Renal cortex interstitium (tissue), 11 donors: ENCODE measurements around the gene RNF186. TPM values are rescaled to one million over a fixed set of nuclear protein-coding genes. Genes with fewer than 3 reads are reported as not detected.
"Not testable (repeated sequence)": the region's sequence is repeated elsewhere in the genome, so short reads cannot be mapped to it uniquely, and the experiment has no call there.

Source experiments
- DNase-seq, 11 donors: peaks; one replicate each; pipeline ENCODE4 v3.0.0-alpha.2; 2013; ENCODE audit warnings: low read depth in 9 of 11, low spot score in 4 of 11; ENCODE audit errors: extremely low read depth in 1 of 11
- polyA plus RNA-seq, 3 donors: library from polyadenylated mRNA; unstranded; fragments of 120-200 nt; gene quantifications; one replicate each; pipeline ENCODE4 v1.2.1, GENCODE V29; 2013; ENCODE audit not compliant: insufficient read length in 3 of 3

Gene RNF186
- polyA plus RNA-seq, 3 donors: 0.27 to 0.32 TPM; not detected in 1

DNA sequence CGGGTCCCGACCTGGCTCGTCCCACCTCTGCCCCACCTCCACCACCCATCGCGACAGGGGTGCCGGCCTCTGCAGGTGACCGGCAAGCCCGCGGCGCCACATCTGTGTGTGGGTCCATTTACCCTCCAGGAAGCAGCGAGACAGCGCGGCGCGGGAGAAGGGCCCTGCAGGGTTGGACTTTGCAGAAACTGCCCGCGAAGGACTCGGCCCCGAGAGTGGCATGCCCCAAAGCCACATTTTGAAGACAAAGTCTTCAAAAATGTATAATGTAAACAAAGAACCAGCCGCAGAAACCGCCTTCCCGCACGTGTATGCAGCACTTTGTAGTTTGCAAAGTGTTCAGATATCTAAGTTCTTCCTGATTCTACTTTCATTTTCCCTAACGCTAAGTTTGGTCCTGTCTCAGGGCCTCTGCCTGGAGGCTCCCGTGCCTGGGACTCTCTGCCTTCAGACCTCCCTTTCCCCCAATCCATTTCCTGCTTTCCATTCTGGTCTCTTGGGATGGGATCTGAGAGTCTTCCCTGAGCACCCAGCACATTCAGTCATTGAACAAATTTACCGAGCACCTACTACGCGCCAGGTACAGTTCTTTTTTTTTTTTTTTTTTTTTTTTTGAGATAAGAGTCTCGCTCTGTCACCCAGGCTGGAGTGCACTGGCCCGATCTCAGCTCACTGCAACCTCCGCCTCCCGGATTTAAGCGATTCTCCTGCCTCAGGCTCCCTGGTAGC lies 14.8 kb downstream of the RNF186 start:
- peak in 2 of 11 donors; percentile 20 to 24 for DNase-seq

DNA sequence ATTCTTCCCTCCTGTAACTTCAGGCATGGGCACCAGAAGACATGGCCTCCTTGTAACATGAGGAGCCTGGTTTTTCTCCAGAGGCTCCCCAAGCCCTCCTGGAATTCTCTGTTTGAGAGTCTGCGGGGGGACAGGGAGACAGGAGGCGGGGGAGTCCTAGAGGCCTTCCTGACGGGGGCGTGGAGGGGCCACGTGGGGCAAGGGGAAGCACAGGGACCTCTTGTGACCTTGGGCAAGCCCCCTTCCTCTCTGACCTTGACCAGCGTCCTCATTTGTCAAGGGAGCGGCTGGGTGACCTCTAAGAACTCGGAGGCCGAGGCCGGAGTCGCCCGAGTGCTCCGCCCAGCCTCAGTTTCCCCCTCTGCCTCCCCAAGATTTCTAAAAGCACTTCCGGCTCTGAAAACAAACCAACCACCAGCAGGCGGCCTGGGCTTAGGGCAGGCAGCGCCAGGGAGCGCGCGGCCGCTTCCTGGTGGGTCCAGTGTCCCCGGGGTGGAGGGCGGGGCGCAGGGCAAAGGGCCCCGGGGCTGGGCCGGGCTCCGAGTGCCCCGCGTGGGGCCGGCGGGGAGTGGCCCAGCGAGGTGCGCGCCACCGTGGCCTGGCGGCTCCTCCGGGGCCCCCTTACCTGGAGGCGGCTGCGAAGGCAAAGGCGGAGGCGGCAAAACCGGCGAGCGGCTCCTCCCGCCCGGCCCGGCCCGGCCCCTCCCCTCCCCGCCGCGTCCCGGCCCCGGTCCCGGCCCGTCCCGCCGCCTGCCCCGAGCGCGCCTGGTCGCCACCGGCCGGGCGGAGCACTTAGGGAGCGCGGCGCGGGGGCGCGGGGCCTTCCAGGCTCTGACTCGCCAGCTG lies 15.6 kb downstream of the RNF186 start, which contains the start of gene TMCO4:
TSS of gene TMCO4 (minus strand) at position 687 of the 846 bp plus-strand sequence. CDS start 19,158 bp downstream, outside the sequence.
- DNase-seq: peak in 1 of 11 donors; percentile 48

DNA sequence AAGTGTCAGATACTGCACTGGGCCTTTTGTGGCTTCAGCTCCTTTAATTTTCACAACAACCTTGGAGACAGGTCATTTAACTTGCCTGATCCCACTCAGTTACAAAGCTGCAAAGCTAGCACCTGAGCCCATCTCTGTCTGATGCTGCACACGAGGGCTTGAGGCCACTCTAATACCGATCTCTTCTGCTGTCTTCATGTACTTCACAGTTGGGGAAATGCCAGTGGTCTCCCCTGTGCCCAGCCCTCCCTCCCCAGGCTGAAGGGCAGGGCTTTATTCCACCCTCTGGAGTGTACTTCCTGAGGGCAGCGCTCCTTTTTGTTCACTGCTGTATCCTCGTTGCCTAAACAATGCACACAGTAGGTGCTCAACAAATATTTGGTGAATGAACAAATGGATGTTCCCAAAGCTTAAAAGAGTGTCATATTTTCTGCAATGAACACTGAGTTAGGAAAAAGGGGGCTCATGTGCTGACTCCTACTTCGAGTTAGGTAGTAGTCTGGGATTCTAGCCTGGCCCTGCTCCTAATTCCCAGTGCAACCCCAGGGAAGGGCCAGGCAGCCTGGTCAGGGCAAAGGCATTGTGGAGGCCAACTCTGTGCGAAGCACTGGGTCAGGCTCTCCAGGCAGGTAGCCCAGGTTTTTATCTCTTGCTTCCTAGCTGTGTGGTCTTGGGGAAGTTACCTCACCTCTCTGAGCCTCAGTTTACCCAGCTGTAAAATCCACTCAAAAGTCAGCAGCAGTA lies 16.4 kb downstream of the RNF186 start:
- DNase-seq: no peak

DNA sequence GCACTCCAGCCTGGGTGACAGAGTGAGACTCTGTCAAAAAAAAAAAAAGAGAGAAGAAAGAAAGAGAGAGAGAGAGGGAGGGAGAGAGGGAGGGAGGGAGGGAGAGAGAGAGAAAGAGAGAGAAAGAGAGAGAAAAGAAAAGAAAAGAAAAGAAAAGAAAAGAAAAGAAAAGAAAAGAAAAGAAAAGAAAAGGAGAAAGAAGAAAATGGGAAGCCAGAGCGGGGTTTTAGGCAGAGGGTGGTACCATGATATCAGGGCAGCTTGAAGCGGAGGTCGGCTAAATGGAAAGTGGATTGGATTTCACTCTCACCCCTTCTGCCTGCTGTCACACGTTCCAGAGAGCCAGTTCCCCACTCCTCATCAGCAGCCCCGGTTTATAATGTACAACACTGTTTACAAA lies 17.3 kb downstream of the RNF186 start:
- DNase-seq: no peak

DNA sequence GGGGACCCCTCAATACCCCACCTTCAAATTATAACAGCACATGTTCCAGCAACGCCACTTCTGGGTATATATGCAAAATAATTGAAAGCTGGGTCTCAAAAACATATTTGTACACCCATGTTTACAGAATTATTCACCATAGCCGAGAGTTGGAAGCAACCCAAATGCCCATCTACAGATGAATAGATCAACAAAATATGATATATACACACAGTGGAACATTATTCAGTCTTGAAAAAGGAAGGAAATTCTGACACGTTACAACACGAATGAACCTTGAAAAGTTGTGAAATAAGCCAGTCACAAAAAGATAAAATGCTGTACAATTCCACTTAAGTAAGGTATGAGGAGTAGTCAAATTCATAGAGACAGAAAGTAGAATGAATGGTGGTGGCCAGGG lies 20.5 kb downstream of the RNF186 start:
- no peak for DNase-seq

DNA sequence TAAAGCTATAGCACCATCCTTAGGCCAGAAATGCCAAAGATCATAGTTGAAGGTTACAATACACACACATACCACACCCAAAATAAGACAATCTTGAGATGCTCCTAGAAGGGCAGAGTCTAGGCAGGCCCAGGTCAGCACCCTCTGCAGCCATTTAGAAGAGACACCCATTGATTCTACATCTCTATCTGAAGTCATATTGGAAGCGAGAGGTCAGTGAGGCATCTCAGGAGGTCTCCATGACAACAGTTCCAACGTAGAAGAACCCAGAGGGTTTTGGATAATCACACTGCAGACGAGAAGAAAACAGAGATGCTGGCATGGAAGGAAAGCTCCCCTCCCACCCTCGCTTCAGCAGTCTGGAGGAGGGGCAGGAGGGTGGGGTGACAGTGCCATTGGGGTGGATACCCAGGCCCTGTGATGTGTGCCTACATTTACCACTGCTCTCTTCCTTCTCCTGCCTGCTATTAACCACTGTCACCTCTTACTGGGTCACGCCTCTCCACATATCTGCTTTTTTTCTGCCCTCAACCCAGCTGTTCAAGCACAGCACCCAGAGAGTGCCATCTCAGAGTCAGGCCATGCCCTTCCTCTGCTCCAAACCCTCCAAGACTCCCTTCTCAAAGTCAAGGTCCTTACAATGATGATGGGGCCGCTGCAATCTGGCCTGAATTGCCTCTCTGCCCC lies 21.6 kb downstream of the RNF186 start:
- no peak for DNase-seq

DNA sequence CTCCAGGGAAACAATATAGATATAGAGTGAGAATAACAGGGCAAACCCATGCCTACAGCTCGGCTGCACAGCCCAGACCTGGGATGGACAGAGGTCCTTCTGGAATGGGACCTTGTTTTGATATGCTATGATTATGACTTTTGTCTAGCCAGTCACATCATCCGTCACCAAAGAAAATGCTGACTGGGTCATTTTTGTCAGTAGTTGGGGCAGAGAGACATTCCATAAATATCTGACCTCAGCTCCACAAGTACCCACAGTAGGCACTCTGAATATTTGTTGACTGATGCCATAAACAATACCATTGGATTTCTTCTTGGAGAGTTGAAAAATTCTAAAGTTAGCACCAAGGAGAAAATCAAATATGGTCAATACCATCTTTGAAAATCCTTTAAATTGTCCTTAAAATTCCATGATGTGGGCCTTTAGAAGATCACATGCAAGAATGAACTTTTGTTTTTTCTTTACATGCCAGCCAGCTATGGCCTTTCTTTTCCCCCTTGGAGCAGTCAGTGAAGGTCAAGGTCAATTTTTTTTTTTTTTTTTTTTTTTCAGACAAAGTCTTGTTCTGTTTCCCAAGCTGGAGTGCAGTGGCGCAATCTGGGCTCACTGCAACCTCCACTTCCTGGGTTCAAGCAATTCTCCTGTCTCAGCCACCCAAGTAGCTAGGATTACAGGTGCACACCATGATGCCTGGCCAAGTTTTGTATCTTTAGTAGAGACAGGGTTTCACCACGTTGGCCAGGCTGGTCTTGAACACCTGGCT lies 22.7 kb downstream of the RNF186 start:
- no peak for DNase-seq

DNA sequence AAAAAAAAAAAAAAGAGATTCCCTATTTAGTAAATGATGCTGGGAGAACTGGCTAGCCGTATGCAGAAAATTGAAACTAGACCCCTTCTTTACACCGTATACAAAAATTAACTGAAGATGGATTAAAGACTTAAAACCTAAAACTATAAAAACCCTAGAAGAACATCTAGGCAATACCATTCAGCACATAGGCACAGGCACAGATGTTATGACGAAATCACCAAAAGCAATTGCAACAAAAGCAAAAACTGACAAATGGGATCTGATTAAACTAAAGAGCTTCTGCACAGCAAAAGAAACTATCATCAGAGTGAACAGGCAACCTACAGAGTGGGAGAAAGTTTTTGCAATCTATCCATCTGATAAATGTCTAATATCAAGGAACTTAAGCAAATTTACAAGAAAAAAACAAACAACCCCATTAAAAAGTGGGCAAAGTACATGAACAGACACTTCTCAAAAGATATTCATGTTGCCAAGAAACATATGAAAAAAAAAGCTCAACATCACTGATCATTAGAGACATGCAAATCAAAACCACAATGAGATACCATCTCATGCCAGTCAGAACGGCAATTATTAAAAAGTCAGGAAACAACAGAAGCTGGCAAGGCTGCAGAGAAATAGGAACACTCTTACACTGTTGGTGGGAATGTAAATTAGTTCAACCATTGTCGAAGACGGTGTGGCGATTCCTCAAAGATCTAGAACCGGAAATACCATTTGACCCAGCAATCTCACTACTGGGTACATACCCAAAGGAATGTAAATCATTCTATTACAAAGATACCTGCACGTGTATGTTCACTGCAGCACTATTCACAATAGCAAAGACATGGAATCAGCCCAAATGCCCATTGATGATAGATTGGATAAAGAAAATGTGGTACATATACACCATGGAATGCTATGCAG lies 24.8 kb downstream of the RNF186 start:
- not testable (repeated sequence) for DNase-seq

DNA sequence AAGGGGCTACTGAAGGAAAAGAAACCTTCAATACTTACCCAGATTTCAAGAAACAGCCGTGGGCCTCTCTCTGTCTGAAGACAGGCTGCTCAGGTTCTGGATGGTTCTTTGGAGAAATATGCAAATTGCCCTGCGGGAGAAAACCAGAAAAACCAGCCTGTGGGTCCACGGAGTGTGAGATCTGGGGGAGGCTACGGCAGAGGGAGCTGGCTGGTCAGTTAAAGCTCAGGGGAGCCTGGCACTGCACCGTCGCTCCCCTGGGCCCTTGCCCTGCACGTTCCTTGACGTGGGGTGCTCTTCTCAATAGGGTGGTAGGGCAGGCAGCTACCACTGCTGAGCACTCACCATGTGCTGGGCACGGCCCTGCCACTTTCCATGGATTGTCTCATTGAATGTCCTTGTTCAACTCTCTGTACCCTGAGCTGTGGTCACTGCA lies 28.1 kb downstream of the RNF186 start:
- DNase-seq: peak in 9 of 11 donors; percentile 35 to 71 (median 45)

DNA sequence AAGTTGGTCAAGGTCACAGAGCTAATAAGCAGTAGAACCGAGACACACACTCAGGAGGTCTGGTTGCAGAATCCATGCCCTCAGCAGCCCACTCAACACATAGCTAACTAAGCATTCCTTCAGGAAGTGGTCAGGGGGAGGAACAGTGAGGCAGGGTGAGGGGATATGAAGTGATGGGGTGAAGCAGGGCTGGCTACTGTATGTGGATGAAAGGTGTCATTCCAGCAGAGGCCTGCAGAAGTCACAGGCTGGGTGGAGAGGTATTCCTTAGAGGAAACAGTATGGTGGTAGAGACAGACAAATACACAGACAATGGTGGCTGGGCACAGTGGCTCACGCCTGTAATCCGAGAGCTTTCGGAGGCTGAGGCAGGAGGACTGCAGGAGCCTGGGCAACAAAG lies 29.4 kb downstream of the RNF186 start:
- no peak for DNase-seq

DNA sequence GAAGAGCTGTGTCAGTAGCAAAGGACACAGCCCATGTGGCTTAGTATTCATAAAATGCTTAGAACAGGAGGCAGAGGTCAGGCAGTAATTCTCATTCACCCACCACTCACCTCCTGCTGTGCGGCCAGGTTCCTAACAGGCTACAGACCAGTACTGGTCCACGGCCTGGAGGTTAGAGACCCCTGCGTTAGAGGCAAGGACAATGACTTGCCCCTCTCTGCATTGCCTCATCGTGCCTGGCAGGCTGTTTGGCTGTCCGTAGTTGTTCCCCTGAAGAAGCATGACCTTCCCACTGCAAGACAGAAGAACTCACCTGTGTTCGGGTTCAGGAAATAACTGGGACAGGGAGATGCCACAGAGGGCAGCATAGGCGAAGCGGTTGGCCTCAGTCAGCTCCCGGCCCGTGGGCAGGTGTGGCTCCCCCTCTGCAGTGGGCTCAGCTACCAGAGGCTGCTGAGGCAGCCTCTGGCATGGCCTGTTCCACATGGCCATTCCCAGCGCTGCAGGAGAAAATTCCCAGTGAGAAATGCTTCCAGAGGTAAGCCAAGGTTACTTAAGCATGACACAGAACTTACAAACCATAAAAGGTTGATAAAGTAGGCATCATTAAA lies 34.7 kb downstream of the RNF186 start:
- no peak for DNase-seq

DNA sequence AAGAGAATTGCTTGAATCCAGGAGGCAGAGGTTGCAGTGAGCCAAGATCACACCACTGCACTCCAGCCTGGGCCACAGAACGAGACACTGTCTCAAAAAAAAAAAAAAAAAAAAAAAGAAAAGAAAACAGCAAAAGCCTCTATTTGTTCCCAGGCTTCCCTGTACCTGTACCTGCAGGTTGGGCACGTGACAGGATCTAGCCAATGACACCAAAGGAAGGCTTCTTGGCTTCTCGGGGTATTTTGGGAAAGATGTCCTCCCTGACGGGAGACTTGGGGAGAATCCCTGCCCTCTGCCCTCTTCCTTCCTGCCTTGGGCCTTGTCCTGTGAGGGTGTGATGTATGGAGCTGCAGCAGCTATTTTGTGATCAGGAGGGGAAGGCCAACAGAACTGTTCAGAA lies 38.1 kb downstream of the RNF186 start:
- no peak for DNase-seq

DNA sequence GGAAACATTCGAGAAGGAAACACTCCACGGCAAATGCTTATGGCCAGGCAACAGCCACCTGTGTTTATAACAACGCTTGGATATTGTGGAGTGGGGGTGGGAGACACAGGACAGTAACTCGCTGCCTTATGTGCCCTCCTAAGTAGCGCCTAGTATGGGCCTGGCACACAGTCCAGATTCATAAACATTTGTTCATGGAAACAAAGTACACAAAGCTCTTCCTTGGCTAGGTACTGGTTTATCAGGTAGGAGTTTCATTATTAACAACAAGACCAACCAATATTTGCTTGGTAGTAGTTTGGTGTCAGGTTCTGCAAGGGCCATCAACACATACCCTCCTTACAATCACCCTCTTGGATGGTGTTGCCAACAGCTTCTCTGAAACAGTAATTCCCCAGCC lies 38.8 kb downstream of the RNF186 start:
- no peak for DNase-seq

DNA sequence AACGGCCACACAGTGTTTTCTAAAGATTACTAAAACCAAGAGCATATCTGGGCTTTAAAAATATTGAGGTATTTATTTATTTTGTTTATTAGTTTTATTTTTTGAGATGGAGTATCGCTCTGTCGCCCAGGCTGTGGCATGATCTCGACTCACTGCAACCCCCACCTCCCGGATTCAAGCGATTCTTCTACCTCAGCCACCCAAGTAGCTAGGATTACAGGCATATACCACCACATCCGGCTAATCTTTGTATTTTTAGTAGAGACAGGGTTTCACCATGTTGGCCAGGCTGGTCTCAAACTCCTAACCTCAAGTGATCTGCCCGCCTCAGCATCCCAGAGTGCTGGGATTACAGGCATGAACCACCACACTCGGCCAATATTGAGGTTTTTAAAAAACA lies 39.3 kb downstream of the RNF186 start:
- DNase-seq: no peak

DNA sequence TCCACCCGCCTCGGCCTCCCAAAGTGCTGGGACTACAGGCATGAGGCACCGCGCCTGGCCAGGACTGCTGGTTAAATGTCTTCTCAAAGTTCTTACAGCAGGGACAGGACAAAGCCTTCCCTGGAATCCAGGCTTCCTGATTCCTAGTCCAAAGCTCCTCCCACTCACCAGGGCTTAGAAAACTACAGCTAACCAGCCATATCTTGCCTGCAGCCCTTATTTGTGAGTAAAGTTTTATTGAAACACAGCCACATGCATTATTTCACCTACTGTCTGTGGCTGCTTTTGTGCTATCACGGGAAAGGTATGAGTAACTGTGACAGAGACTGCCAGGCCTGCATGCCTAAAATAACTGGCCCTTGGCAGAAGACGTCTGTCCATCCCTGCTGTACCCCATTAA lies 39.8 kb downstream of the RNF186 start:
- DNase-seq: no peak

DNA sequence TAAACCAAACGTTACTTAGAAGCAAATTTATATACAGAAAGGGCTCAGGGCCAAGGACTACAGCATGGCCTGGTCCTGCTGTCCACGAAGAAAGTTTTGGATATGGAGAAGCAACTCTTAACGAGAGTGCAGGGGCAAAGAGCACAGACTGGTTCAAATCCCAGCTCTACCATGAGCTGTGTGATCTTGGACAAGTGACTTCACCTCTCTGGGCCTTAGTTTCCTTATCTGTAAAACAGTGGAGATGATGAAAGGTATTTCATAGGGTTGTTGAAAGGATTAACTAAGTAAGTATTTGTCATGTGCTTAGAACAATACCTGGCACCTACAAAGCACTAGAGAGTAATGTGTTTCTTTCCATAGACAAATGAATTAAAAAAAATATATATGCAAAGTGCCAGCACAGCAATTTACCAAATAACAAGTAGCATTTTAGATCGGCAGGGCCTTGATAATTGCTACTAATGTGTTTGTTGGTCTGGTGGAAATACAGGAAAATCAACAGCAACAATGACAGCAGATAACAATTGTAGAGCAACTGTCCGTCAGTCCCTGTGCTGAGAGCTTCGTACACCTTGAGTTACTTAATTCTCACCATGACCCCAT lies 40.8 kb downstream of the RNF186 start:
- DNase-seq: no peak

DNA sequence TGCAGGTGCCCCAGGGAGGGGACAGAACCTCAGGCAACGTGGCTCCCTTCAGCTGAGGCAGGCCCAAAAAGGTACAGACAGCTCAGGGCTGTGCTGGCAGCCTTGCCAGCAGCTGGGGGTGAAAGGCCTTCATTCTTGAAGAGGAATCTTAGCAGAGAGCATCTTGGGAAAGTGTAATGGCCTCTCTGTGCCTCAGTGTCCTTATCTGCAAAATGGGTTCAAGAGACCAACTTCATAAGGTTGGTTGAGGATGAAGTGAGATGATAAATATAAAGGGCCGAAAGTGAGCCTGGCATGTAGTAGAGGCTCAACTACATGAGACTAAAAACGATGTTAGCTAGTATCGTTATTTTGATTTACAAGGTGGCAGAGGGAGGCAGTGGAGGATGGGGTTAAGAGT lies 41.6 kb downstream of the RNF186 start:
- no peak for DNase-seq
